GM21423 (cell line): ENCODE results near the gene HOXB5.

Experiments
- ATAC-seq: cut with Tn5 transposase; IDR thresholded peaks from one replicate; pipeline ENCODE4 v1.9.1; 2021; ENCODE audit warnings: mild to moderate bottlenecking, moderate library complexity; ENCODE audit not compliant: unreplicated experiment

HOXB5 gene

DNA sequence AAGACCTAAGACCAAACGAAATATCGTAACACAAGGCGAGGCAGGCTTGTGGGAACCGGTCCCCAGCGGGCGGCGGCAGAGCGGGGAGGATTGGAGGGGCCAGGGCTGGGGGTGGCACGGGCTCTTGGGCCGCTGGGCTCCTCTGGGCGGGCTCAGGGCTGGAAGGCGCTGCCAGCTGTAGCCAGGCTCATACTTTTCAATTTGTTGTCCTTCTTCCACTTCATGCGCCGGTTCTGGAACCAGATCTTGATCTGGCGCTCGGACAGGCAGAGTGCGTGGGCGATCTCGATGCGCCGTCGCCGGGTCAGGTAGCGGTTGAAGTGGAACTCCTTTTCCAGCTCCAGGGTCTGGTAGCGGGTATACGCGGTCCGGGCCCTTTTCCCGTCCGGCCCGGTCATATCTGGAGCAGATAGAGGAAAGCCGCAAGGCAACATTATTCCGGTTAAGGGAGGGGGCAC, 1.5 kb downstream of the HOXB5 start:
- no peak for ATAC-seq

DNA sequence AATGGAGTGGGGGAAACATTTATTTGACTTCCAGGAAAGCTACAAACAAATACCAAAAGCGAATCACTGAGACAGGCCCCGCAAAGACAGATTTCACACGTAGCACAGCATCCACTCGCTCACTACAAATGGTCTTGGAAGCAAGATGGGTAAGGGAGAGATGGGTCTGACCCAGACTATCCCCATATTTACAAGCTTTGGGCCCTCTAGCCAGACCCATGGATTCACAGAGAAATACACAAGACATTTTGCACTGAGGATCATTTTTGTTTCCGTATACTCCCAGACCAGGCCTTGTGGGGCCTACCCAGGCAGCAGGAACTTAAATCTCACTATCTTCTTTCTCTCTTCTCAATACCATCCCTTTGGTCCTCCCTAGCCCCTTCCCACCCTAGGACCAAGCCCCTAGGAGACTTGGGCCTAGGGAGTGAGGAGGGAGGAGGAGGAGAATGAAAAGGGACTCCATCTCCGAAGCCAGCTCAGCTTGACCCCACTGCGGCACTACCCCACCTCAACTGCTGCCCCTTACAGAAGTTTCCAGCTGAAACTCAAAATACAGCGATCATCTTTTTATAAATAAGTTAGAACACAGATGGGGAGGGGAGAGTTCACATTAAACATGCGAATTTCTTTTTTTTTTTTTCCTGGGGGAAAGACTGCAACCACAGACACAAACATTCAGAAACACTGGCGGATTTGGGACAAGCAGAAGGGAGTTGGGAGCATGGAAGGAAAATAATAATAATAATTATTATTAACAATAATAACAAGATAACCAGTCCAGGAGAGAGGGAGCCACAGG, 2.1 kb downstream of the HOXB5 start:
- no peak for ATAC-seq

DNA sequence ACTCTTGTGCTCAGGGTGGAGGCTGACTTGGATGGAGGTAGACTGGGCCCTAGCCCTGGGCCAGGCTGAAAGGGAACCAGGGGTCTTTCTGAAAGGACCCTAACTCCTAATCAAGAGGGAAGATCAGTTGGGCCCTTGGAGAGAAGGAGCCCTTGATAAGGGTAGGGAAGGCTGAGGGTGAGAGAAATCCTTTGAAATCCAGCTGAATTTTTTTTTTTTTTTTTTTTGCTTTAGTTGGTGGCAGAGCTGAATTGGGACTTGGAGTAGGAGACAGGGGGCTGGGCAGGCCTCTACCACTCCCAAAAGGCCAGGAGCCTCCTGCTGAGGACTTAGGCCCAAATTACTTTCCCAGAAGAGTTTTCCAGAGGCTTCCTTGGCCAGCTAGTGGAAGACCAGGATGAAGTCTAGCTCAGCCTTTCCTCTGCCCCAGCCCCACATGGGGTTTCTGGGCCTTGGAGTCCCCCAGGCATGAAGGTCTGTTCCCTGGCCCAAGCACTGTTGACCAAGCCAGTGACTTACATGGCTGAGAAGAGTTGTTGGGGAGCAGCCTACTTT, 2.9 kb downstream of the HOXB5 start:
- ATAC-seq, result no peak

DNA sequence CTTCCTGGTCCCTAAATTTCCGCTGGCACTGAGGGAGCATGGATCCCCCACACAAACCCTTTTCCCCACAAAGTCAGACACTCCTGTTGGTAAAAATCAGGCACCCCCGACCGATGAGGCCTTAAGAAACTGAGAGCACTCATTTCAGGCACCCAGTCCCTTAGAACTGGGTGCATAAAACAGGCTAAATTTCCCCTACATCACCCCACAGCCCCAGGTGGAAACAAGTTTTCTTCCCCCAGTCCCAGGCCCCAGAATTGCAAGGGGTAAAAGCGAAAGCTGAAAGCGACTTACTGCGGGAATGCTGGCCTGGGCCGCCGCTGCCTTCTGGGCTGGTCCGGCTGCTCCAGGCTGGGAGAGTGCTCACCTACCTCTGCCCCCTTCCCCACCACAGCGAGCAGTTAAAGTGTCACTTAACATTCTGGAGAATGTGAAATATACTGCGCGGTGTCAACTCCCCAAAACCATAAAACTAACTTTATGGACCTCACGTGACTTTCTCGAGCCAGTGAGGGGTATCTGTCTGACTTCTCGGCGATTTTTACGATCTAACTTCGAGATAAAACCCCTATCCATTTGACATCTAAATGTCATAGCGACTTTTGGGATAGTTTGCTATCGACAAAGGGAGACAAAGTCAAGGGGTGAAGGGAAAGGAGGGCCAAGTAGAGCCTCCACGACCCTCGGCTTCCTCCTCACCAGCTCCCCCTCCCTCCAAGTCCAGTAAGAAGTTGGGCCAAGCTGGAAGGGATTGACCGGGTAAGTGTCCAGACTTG, 3.6 kb downstream of the HOXB5 start, which contains the start of gene HOXB3:
Gene HOXB3 (minus strand): TSS at position 411 of the 776 bp plus-strand sequence. CDS start 37,767 bp downstream, outside the sequence.
- no peak for ATAC-seq

DNA sequence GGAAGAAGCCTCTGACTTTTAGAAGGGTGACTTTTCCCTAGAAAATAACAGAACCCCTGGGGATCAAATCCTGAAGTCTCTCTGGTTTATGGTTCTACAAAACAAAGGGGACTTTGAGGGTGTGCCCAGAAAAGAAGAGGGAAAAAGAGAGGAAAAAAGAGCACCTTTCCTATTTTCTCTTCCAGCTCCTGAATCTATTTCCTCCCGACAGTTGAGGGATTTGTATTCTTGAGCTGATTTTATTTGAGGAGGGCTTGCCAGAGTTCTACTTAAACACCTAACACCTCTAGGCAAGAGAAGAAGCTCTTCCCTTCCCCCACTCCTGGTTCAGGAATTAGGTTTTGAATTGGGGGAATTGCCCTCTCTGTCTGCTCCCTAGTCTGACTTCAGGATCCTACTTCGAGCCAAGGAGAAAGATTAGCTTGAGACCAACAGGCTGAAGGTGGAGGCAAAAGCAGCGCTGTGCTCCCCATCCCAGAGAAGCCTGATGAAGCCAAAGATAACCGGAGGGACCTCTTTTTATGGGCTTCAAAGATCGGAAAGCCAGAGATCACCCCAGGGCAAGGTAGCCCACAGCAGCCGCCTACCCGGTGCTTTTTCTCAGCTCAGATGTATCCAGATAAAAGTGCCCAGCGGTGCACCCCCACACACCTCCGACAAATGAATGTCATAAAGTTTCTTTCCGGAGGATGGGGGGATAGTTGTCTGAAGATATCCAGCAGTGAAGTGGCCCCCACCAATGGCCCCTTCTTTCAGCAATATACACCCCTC, 4.3 kb downstream of the HOXB5 start:
- ATAC-seq, result no peak

DNA sequence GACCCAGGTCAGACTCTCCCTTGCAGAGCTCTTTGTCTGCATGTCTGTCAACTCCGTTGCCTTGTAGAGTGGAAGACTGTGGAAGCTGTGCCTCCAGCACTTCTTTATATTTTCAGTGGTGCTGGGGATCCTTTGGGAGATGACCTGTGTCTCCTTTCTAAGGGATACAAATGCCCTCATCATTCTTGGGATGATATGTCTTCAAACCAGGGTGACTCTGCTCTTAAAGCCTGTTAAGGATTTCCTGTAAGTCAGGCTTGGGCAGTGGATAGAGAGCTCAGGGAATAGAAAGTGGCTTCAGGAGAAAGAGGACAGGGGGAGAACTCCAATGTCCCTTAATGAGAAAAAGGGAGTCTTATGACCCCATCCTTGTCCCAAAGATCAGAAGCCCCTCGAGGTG, 5.1 kb downstream of the HOXB5 start:
- ATAC-seq, result no peak

GRCh38 chr17:48588074-48588415, 5.5 kb downstream of the HOXB5 start:
- no peak for ATAC-seq

DNA sequence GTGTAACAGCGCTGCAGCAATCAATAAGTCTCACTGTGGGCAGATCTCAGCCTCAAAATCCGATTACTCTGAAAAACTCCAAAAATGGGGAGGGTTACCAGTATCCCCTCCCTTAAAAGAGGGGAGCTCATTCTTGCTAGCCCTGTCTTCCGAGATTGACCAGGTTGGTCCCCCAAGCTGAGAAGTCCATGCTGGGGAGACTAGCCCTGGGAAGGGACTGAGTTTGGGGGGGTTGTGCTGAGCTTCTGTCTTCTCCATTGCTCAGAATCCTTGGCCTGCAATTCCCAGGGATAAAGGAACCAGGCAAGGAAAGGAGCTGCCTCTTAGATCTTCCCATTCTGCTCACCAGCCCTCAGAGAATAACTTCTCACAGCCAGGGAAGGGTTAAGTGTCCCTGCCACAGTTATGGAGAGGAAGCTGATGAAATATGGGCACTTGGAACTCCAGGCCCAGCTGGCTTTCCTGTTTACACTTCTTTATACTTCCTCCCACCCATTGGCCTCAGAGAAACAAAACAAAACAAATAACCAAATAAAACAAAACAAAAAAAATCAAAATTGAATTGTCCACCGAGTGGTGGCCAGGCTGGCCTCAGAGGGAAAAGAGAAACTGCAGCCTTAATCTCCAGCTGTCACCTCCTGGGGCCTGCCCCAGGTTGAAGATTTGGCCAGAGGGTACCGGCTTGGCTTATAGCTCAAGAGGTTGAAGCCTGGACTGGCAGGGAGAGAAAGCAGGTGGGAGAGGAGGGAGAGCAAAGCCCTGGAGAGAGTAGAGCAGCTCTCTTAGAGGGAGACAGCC, 6.1 kb downstream of the HOXB5 start:
- ATAC-seq, result no peak

GRCh38 chr17:48586355-48587258, 7.0 kb downstream of the HOXB5 start:
- no peak for ATAC-seq

- no peak for ATAC-seq
Observed at GRCh38 chr17:48584223-48584741, 9.3 kb downstream of the HOXB5 start.

DNA sequence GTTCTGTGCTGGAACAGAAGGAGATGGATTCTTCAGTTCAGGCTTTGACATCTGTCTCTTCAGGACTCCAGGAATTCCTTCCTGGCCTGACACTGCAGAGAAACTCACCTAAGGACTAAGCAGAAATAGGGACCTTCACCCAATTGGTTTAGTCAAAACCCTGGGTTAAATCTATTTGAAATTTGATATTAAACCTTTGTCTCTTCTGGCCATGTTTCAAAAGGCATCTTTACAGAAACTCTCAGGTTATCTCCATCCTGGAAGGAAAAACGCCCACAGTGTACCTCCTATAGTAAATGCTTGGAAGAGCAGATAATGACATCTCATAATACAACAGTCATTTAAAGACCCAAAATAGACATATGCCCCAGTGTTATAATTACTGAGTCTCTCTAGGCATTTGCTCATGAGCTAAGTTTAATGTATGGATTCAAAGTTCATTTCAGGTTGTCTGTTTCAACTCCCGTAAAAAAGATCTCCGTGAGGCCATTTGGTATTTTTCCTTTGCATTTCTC, 9.8 kb downstream of the HOXB5 start:
- no peak for ATAC-seq

- no peak for ATAC-seq
Observed at GRCh38 chr17:48582750-48583069, 10.9 kb downstream of the HOXB5 start.

DNA sequence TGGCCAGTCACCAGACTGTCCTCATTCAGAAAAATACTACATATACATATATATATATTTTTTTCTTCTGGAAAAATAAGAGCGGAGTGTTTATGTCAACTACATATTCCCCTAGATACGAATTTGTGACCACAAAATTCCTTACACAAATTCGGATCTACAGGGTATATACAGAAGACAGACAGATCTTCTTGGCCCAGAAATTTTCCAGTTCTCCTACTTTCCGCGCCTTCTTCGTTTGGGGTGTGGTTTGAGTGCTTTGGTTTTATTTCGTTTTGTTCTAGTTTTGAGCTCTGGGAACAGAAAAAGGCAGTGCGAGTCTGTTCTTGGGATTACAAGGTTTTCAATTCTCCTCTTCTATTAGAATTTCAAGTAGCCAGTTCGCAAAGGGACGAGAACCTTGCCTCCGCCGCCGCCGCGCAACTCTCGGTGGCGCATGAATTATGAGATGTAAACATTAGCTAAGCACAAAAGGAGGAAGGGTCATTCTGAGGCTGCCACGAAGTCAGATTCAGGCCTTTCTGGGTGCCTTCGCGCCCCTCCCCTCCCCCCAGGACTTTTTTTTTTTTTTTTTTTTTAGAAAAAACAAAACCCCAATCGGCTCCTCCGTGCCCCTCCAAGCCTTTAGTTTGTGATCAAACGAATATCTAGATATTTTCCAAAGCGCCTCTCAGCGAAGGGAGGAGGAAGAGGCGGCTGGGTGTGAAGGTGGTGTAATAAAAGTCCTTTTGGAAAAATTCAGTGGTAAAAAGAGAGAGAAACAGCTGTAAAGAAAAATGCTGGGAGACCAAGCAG, 13.6 kb downstream of the HOXB5 start:
- no peak for ATAC-seq

GRCh38 chr17:48579471-48579759, 14.2 kb downstream of the HOXB5 start:
- ATAC-seq, result no peak

DNA sequence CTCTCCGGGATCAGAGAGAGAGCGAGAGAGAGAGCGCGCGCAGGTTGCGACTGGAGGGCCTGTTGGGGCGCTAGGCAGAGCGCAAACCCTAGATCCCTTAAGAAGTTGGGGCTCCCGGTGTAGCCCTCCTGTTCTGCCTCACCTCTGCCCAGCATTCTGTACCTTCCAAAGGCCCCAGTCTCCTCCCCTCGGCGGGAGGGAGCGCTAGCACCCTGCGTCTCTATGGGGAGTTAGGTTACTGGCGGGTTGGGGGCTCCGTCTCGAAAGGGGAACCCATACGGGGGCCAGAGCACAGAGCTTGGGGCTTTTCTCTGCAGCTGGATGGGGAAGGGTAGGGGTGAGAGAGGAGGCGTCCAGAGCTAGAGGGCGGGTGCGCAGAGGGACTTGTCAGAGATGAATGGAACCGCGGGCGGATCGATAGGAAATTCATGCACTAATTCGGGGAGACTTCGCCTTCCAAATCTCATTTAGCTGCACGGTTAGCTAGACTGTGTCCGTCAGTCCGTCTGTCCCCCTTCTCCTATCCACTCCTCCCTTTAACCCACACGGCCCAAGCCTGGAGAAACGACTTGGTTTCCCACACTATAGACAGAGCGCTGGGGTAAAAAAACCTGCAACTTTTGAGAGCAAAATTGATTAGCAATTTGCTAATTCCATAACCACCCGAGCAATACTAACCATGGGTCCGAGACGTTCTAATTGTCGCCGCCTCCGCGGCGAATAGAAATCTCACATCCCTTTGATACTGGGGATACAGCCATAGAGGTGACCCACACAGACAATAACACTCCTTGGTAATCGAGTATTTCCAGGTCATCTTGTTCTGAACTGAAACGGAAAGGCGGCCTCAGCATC, 14.7 kb downstream of the HOXB5 start:
- ATAC-seq, result no peak

GRCh38 chr17:48577946-48578615, 15.5 kb downstream of the HOXB5 start, which contains the start of gene HOXB4:
Gene HOXB4 (minus strand): TSS chr17:48578350. CDS start chr17:48578319, 31 bp downstream.
- no peak for ATAC-seq
